ENCODE data around the gene ELK4.

Gene ELK4

DNA sequence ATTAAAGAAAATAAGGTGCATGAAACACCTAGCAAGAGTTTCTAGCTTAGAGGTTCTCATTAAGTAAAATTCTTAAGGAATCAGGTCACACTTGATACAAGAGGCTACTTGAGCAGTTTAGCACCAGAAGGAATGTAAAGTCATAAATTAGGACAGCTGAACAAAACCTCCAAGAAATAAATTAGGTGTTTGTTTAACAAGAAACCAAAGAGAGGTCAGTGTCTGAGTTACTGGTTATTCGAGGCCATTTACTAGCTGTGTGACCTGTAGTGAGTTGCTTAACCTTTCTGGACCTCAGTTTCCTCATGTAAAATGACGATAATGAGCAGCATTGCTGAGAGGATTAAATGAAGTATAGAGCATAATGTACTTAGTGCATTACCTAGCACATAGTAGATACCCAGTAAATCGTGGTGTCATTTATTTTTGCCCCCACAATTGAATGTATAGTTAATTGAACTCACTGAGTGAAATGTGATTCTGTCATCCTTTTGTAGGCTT is 908 bp upstream of the ELK4 start:
- TF ChIP-seq CTCF (conservative IDR thresholded peaks at IDR 0.05) (no peak), ZFX (IDR thresholded peaks at IDR 0.05) (no peak)
- peak overlapping the region; percentile 86 for H3K27ac ChIP-seq

DNA sequence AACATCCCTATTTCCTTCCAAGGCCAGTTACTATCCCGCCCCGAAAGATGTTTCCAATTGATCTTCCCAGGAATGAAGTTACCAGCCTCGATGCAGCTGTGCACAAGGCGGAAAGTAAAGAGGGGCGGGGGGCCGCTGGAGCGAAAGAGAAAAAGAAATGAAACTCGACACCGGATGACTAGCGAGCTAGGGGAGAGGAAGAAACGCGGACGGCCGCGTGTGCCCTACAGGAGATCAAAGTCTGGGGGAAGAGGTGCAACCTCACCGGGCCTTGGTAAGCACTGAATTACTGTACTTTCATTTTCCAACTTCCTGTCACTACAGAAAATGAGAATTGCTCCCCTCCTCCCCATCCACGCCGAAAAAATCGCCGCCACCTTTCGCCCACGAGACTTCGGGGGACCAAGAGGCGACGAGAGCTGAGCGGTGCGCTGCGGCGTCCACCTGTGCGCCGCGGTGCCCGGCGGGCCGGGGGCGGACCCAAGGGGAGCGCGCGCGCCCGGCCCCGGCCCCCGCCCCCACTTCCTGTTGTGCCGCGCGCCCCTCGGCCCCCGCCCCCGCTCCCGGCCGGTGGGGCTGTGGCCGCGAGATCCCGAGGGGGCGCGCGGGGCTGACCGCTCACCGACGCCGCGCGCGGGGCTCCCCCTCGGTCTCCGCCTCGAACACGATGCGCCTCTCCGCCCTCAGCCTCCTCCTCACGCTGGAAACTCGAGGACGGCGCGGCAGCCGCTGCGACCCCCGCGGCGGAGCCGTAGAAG is 622 bp downstream of the ELK4 start:
- TF ChIP-seq ZFX (IDR thresholded peaks at IDR 0.05) (no peak), CTCF (conservative IDR thresholded peaks at IDR 0.05) (no peak)
- H3K27ac ChIP-seq = peak overlapping the region; percentile 86

- TF ChIP-seq CTCF (conservative IDR thresholded peaks at IDR 0.05) (no peak), ZFX (IDR thresholded peaks at IDR 0.05) (no peak)
- H3K27ac ChIP-seq = peak overlapping the region; percentile 86
These were observed 1.2 kb downstream of the ELK4 start for GRCh38 chr1:205630651-205631009.

GRCh38 chr1:205630241-205630640 is 1.6 kb downstream of the ELK4 start:
- no peak for TF ChIP-seq ZFX (IDR thresholded peaks at IDR 0.05)
- no peak for TF ChIP-seq CTCF (conservative IDR thresholded peaks at IDR 0.05)
- no peak overlapping the region for H3K27ac ChIP-seq

GRCh38 chr1:205629751-205630150 is 2.1 kb downstream of the ELK4 start:
- TF ChIP-seq CTCF (conservative IDR thresholded peaks at IDR 0.05) (no peak), ZFX (IDR thresholded peaks at IDR 0.05) (no peak)
- H3K27ac ChIP-seq = no peak overlapping the region

DNA sequence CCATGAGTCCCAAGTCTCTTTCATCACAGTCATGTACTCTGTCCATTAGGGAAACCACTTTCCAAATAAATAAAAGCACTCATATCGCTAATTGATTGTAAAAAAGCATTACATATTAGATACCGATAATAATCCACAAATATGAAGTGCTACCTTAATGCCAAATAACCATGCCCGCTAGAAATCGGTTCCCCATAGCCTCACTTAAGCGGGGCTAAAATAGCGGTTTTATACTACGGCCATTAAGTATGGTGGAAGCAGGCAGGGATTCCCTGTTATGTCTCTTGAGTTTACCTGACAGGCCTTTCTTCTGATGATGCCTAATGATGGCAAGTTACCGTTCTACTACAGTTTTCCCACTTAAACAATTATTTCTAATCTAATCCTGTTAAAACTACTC is 3.9 kb downstream of the ELK4 start:
- H3K27ac ChIP-seq = no peak overlapping the region
- no peak for TF ChIP-seq CTCF (conservative IDR thresholded peaks at IDR 0.05)
- no peak for TF ChIP-seq ZFX (IDR thresholded peaks at IDR 0.05)

DNA sequence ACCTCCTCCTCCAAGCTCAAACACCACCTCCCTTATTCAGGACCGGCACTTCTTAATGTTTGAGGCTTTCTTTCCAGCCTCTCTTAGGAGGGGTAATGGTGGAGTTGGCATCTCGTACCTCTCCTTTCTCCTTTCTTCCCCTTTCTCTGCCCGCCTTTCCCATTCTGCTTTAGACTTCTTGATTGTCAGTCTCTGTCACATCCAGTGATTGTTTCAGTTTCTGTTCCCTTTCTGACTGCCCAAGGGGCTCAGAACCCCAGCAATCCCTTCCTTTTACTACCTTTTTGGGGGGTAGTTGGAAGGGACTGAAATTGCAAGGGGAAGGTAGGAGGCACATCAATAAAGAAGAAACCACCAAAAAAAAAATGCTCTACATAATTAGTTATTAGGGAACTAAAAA is 5.6 kb downstream of the ELK4 start:
- TF ChIP-seq ZFX (IDR thresholded peaks at IDR 0.05) = no peak
- TF ChIP-seq CTCF (conservative IDR thresholded peaks at IDR 0.05) = no peak
- no peak overlapping the region for H3K27ac ChIP-seq
